HCT116 (cell line): ENCODE measurements around the gene A2M. TPM values are rescaled to one million over a fixed set of nuclear protein-coding genes. Genes with fewer than 3 reads are reported as not detected.

ENCODE experiments used
- ATAC-seq: fragments of 200-7000 bp; cut with Tn5 transposase; 2 replicates; pipeline ENCODE4 v1.9.1; 2020; ENCODE audit warnings: mild to moderate bottlenecking, moderate library complexity
- BruUV-seq: library from RNA; stranded (reverse); fragments of 400-500 nt; replicated peaks from 2 replicates; lab custom pipeline; 2021; lab: Mats Ljungman, UMichigan
- CTCF ChIA-PET: fragments of 300-600 bp; sonication (Branson Sonifier 250); formaldehyde crosslinking; loops from one replicate; lab custom pipeline; 2021; ENCODE audit warnings: antibody characterized with exemption; lab: Charles Lee
- POLR2A ChIA-PET: fragments of 300-600, 350-600 bp; sonication (Branson Sonifier 250); formaldehyde crosslinking; loops from one replicate; lab custom pipeline; 2021; ENCODE audit warnings: antibody characterized with exemption; lab: Charles Lee
- RAD21 ChIA-PET, 2 experiments: fragments of 300-600 bp; sonication (Branson Sonifier 250); formaldehyde crosslinking; loops; one replicate each; lab custom pipeline; 2023; ENCODE audit warnings: low total read pairs in 2 of 2; ENCODE audit not compliant: uncharacterized antibody in 2 of 2, unreplicated experiment in 2 of 2, low non-redundant PET in 1 of 2; lab: Charles Lee
- DNase-seq: peaks from one replicate; pipeline ENCODE4 v3.0.0-alpha.2; 2010; ENCODE audit warnings: low read depth, low spot score
- H2AFZ ChIP-seq: fragments of 200-600 bp; shearing (Covaris generic), sonication (generic); 2 replicates; pipeline ENCODE4 v1.6.1; 2017; ENCODE audit warnings: low read depth, mixed run types, mixed read lengths, antibody characterized with exemption, low read length; ENCODE audit not compliant: poor library complexity, severe bottlenecking
- H3K27ac ChIP-seq: 2 replicates; pipeline ENCODE4 v1.5.1; 2012; ENCODE audit warnings: low read depth, low read length
- H3K27me3 ChIP-seq: fragments of 200-600 bp; sonication (generic); 2 replicates; pipeline ENCODE4 v1.6.1; 2016; ENCODE audit warnings: mixed run types, low read length, mixed read lengths; ENCODE audit not compliant: insufficient read depth
- H3K36me3 ChIP-seq, 2 experiments: fragments of 200-500 bp in 1 of 2; fragments of 200-600 bp in 1 of 2; sonication (Bioruptor generic) in 1 of 2; sonication (generic) in 1 of 2; 2 replicates each; pipeline versions ENCODE4 v1.5.1 to v1.6.1; 2014 to 2016; ENCODE audit warnings: low read length in 2 of 2, inconsistent platforms in 1 of 2, mixed read lengths in 1 of 2, mixed run types in 1 of 2; ENCODE audit not compliant: insufficient read depth in 2 of 2, control insufficient read depth in 1 of 2
- H3K4me1 ChIP-seq, 2 experiments: fragments of 200-600 bp in 1 of 2; sonication (generic) in 1 of 2; 2 replicates each; pipeline versions ENCODE4 v1.5.1 to v1.6.1; 2012 to 2017; ENCODE audit warnings: low read length in 2 of 2, inconsistent platforms in 1 of 2, mild to moderate bottlenecking in 1 of 2, mixed read lengths in 1 of 2, mixed run types in 1 of 2, moderate library complexity in 1 of 2; ENCODE audit not compliant: insufficient read depth in 2 of 2, control insufficient read depth in 1 of 2
- H3K4me2 ChIP-seq: fragments of 200-600 bp; sonication (generic); 2 replicates; pipeline ENCODE4 v1.6.1; 2017; ENCODE audit warnings: mixed run types, low read length, mixed read lengths
- H3K4me3 ChIP-seq, 2 experiments: fragments of 200-600 bp in 1 of 2; sonication (generic) in 1 of 2; replicated peaks in 1 of 2; 2 replicates each; pipeline ENCODE4 v1.5.1; 2011 to 2016; ENCODE audit warnings: low read length in 2 of 2, control low read depth in 1 of 2, low read depth in 1 of 2, mild to moderate bottlenecking in 1 of 2, mixed read lengths in 1 of 2, mixed run types in 1 of 2
- H3K79me2 ChIP-seq: fragments of 200-600 bp; sonication (generic); 2 replicates; pipeline ENCODE4 v1.6.1; 2017; ENCODE audit warnings: mild to moderate bottlenecking, mixed run types, low read length, moderate library complexity, mixed read lengths; ENCODE audit not compliant: insufficient read depth
- H3K9ac ChIP-seq: fragments of 200-600 bp; sonication (generic); 2 replicates; pipeline ENCODE4 v1.6.1; 2016; ENCODE audit warnings: low read length, mixed read lengths
- H3K9me2 ChIP-seq: fragments of 200-600 bp; sonication (generic), shearing (Covaris generic); 2 replicates; pipeline ENCODE4 v1.6.1; 2017; ENCODE audit warnings: mixed run types, mild to moderate bottlenecking, moderate library complexity; ENCODE audit not compliant: insufficient read depth
- H3K9me3 ChIP-seq, 2 experiments: fragments of 200-500 bp in 1 of 2; fragments of 200-600 bp in 1 of 2; sonication (Bioruptor generic) in 1 of 2; sonication (generic) in 1 of 2; 2 replicates each; pipeline ENCODE4 v1.6.1; 2014 to 2017; ENCODE audit warnings: low read length in 2 of 2, mixed read lengths in 2 of 2, inconsistent platforms in 1 of 2, low read depth in 1 of 2, mild to moderate bottlenecking in 1 of 2, mixed run types in 1 of 2, moderate library complexity in 1 of 2; ENCODE audit not compliant: control insufficient read depth in 1 of 2, insufficient read depth in 1 of 2
- H4K20me1 ChIP-seq: fragments of 200-600 bp; sonication (generic), shearing (Covaris generic); 2 replicates; pipeline ENCODE4 v1.6.1; 2017; ENCODE audit warnings: mixed run types, mild to moderate bottlenecking, moderate library complexity; ENCODE audit not compliant: insufficient read depth
- CEBPB ChIP-seq: IDR thresholded peaks from 2 replicates; pipeline ENCODE4 v1.6.1; 2012; ENCODE audit warnings: low read depth
- ELF1 ChIP-seq: IDR thresholded peaks from 2 replicates; pipeline ENCODE4 v1.6.1; 2012; ENCODE audit warnings: low read depth, borderline replicate concordance
- EZH2phosphoT487 ChIP-seq: fragments of 200-600 bp; IDR thresholded peaks from 2 replicates; pipeline ENCODE4 v1.6.1; 2018; ENCODE audit warnings: antibody characterized with exemption, borderline replicate concordance
- POLR2A ChIP-seq: IDR thresholded peaks from 2 replicates; pipeline ENCODE4 v1.7.0; 2011; ENCODE audit warnings: borderline replicate concordance; ENCODE audit not compliant: insufficient read depth, insufficient read length; ENCODE audit errors: extremely low read depth
- SP1 ChIP-seq: IDR thresholded peaks from 2 replicates; pipeline ENCODE4 v1.6.1; 2012; ENCODE audit warnings: low read depth
- YY1 ChIP-seq: IDR thresholded peaks from 2 replicates; pipeline ENCODE4 v1.6.1; 2011; ENCODE audit warnings: low read length, low read depth, moderate library complexity, mild to moderate bottlenecking; ENCODE audit not compliant: insufficient replicate concordance; ENCODE audit errors: extremely low read depth
- ZFX ChIP-seq: fragments of 450-650 bp; IDR thresholded peaks from 2 replicates; pipeline ENCODE4 v1.6.1; 2017
- intact Hi-C: fragments of 100-400 bp; cut with micrococcal nuclease; formaldehyde crosslinking; loops from 2 replicates; pipeline ENCODE4 v1.10.0; 2022
- total RNA-seq: library from RNA; stranded (reverse); gene quantifications from one replicate; pipeline ENCODE4 v1.2.1, GENCODE V29; 2021; ENCODE audit not compliant: unreplicated experiment
- TF ChIP-seq, protein P1 (sequence below): IDR thresholded peaks from 2 replicates; pipeline ENCODE4 v1.6.1; 2012; ENCODE audit warnings: low read depth

The A2M gene
- total RNA-seq, 1 experiment from 2014 or later, result 3.0 TPM

DNA sequence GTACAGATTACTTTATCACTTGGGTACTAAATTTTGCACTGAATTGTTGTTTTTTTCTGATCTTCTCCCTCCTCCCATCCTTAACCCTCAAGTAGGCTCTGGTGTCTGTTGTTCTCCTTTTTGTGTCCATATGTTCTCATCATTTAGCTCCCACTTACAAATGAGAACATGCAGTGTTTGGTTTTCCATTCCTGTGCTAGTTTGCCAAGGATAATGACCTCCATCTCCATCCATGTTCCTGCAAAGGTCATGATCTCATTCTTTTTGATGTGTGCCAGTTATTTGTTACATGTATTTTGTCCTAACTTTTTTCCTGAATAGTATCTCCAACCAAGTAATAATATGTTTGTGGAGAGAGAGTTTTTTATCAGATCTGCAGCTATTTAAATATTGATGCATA lies 44.2 kb downstream of the A2M start:
- Histone ChIP-seq H3K36me3 (no peaks in the 10 kb centered on the region), H3K79me2 (no peaks in the 10 kb centered on the region), H2AFZ (no peak overlapping the region), H3K4me3 (no peak overlapping the region), H4K20me1 (no peaks in the 10 kb centered on the region), H3K4me1 (no peaks in the 10 kb centered on the region), H3K27me3 (no peaks in the 10 kb centered on the region; the same call in 1 of the 2 replicates), H3K4me2 (no peak overlapping the region), H3K27ac (no peak overlapping the region), H3K9me3 (no peaks in the 10 kb centered on the region), H3K9ac (no peak overlapping the region), H3K9me2 (no peaks in the 10 kb centered on the region)
- POLR2A ChIA-PET, result no interaction called here
- RAD21 ChIA-PET, result no interaction called here
- DNase-seq (no peak), ATAC-seq (no peak)
- no peak for TF ChIP-seq POLR2A
- TF ChIP-seq SP1, result no peak
- TF ChIP-seq CEBPB, result no peak
- TF ChIP-seq YY1, result no peak
- TF ChIP-seq ZFX, result no peak
- TF ChIP-seq EZH2phosphoT487, result no peak
- no peak for TF ChIP-seq ELF1
- TF ChIP-seq, protein P1, sequence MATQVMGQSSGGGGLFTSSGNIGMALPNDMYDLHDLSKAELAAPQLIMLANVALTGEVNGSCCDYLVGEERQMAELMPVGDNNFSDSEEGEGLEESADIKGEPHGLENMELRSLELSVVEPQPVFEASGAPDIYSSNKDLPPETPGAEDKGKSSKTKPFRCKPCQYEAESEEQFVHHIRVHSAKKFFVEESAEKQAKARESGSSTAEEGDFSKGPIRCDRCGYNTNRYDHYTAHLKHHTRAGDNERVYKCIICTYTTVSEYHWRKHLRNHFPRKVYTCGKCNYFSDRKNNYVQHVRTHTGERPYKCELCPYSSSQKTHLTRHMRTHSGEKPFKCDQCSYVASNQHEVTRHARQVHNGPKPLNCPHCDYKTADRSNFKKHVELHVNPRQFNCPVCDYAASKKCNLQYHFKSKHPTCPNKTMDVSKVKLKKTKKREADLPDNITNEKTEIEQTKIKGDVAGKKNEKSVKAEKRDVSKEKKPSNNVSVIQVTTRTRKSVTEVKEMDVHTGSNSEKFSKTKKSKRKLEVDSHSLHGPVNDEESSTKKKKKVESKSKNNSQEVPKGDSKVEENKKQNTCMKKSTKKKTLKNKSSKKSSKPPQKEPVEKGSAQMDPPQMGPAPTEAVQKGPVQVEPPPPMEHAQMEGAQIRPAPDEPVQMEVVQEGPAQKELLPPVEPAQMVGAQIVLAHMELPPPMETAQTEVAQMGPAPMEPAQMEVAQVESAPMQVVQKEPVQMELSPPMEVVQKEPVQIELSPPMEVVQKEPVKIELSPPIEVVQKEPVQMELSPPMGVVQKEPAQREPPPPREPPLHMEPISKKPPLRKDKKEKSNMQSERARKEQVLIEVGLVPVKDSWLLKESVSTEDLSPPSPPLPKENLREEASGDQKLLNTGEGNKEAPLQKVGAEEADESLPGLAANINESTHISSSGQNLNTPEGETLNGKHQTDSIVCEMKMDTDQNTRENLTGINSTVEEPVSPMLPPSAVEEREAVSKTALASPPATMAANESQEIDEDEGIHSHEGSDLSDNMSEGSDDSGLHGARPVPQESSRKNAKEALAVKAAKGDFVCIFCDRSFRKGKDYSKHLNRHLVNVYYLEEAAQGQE, result no peak
- intact Hi-C loops, result no loop called here
- BruUV-seq, result no TSS peak
- CTCF ChIA-PET, result no interaction called here
